Gastroesophageal sphincter (tissue), 4 donors: ENCODE results near the gene ARIH1. TPM values are rescaled to one million over a fixed set of nuclear protein-coding genes. Genes with fewer than 3 reads are reported as not detected.

Experiments
- ATAC-seq: fragments of 150-250 bp; one replicate; pipeline ENCODE4 v1.9.1; 2016; ENCODE audit warnings: mild to moderate bottlenecking, moderate library complexity
- H3K27ac ChIP-seq, 4 donors: fragments of 200-600 bp; sonication (generic) in 3 of 4; 1 replicate in 3 of 4; 2 replicates in 1 of 4; pipeline ENCODE4 v1.5.1; 2016 to 2019
- H3K27me3 ChIP-seq: fragments of 200-600 bp; sonication (generic); one replicate; pipeline ENCODE4 v1.5.1; 2019
- H3K36me3 ChIP-seq, 2 donors: fragments of 200-600 bp; sonication (generic); one replicate each; pipeline ENCODE4 v1.5.1; 2019; ENCODE audit warnings: control low read depth in 1 of 2
- H3K4me1 ChIP-seq, 3 donors: fragments of 200-600 bp; sonication (generic); 1 replicate in 2 of 3; 2 replicates in 1 of 3; pipeline ENCODE4 v1.5.1; 2016 to 2019; ENCODE audit warnings: control low read depth in 2 of 3
- H3K4me3 ChIP-seq, 2 donors: fragments of 200-600 bp; sonication (generic); one replicate each; pipeline ENCODE4 v1.5.1; 2019; ENCODE audit warnings: mild to moderate bottlenecking in 1 of 2, moderate library complexity in 1 of 2
- H3K9me3 ChIP-seq, 3 donors: fragments of 200-600 bp; sonication (generic); one replicate each; pipeline ENCODE4 v1.5.1; 2017 to 2019; ENCODE audit warnings: control low read depth in 2 of 3
- CTCF ChIP-seq, 4 experiments: fragments of 200-600 bp in 2 of 4; fragments of 450-650 bp in 2 of 4; sonication (generic) in 1 of 4; IDR thresholded peaks; one replicate each; pipeline ENCODE4 v1.5.1; 2017 to 2019; ENCODE audit warnings: antibody characterized with exemption in 4 of 4, mild to moderate bottlenecking in 2 of 4, moderate library complexity in 2 of 4
- EP300 ChIP-seq: sonication (generic); formaldehyde crosslinking; IDR thresholded peaks from one replicate; pipeline ENCODE4 v1.6.1; 2017; ENCODE audit warnings: antibody characterized with exemption, mild to moderate bottlenecking
- POLR2A ChIP-seq, 2 donors: fragments of 450-650 bp; IDR thresholded peaks; one replicate each; pipeline ENCODE4 v1.6.1; 2017; ENCODE audit warnings: antibody characterized with exemption in 2 of 2, mild to moderate bottlenecking in 2 of 2, moderate library complexity in 1 of 2
- POLR2AphosphoS5 ChIP-seq: sonication (generic); formaldehyde crosslinking; IDR thresholded peaks from one replicate; pipeline ENCODE4 v1.6.1; 2017; ENCODE audit warnings: antibody characterized with exemption
- WGBS, 2 donors: methylation state at CpG; one replicate each; pipeline ENCODE4 v1.1.5; 2018; ENCODE audit warnings: low coverage in 1 of 2; 5-methylcytosine and 5-hydroxymethylcytosine counted together
- total RNA-seq, 4 donors: library from RNA; depleted of rRNA; stranded (reverse); fragments of >200 nt; gene quantifications; one replicate each; pipeline ENCODE4 v1.1.0, GENCODE V29; 2016

Gene ARIH1
- total RNA-seq, 4 donors from 2014 or later = 45.4 to 65.3 (median 56.4) TPM

- 85 to 97% methylated on average over 6 to 11 of the region's 11 CpGs for WGBS, 2 donors
- H3K27ac ChIP-seq = no peak overlapping the region
- H3K4me3 ChIP-seq = no peak overlapping the region
- H3K36me3 ChIP-seq = peaks cover 0 to 8% of the 10 kb centered on the region in 2 donors
- H3K9me3 ChIP-seq = peaks cover 0 to 7% (median 0%) of the 10 kb centered on the region in 3 donors
- H3K4me1 ChIP-seq = peaks cover 0 to 18% (median 0%) of the 10 kb centered on the region in 3 donors
- no peak for ATAC-seq
- no peaks in the 10 kb centered on the region for H3K27me3 ChIP-seq
- TF ChIP-seq POLR2AphosphoS5 (no peak), EP300 (no peak), CTCF (IDR thresholded peaks at IDR 0.05) (no peak), POLR2A (IDR thresholded peaks at IDR 0.05) (no peak)
Measured at GRCh38 chr15:72540606-72541237, 66.6 kb downstream of the ARIH1 start.

- TF ChIP-seq POLR2A (IDR thresholded peaks at IDR 0.05) = no peak
- TF ChIP-seq EP300 = no peak
- no peak for TF ChIP-seq CTCF (IDR thresholded peaks at IDR 0.05)
- TF ChIP-seq POLR2AphosphoS5 = no peak
- Histone ChIP-seq H3K27me3 (no peaks in the 10 kb centered on the region), H3K4me3 (no peak overlapping the region), H3K36me3 (peaks cover 0 to 18% of the 10 kb centered on the region in 2 donors), H3K27ac (no peak overlapping the region), H3K9me3 (peaks cover 0 to 7% (median 0%) of the 10 kb centered on the region in 3 donors), H3K4me1 (peaks cover 0 to 12% (median 0%) of the 10 kb centered on the region in 3 donors)
- no peak for ATAC-seq
Measured at GRCh38 chr15:72541674-72542073, 67.5 kb downstream of the ARIH1 start.

GRCh38 chr15:72545156-72545555 lies 71.0 kb downstream of the ARIH1 start:
- H3K27me3 ChIP-seq = no peaks in the 10 kb centered on the region
- H3K9me3 ChIP-seq = peaks cover 0 to 7% (median 0%) of the 10 kb centered on the region in 3 donors
- WGBS, 2 donors = 45 to 100% methylated on average over 1 of the region's 1 CpG
- peaks cover 0 to 32% of the 10 kb centered on the region in 2 donors for H3K36me3 ChIP-seq
- no peak for ATAC-seq
- TF ChIP-seq EP300 (no peak), POLR2A (IDR thresholded peaks at IDR 0.05) (no peak), POLR2AphosphoS5 (no peak), CTCF (IDR thresholded peaks at IDR 0.05) (no peak)
- peaks cover 0 to 10% (median 0%) of the 10 kb centered on the region in 3 donors for H3K4me1 ChIP-seq
- no peak overlapping the region for H3K27ac ChIP-seq
- no peak overlapping the region for H3K4me3 ChIP-seq

GRCh38 chr15:72554471-72555425 lies 80.6 kb downstream of the ARIH1 start:
- Histone ChIP-seq H3K4me3 (no peak overlapping the region), H3K4me1 (no peaks in the 10 kb centered on the region), H3K27me3 (no peaks in the 10 kb centered on the region), H3K27ac (no peak overlapping the region), H3K36me3 (peaks cover 0 to 29% of the 10 kb centered on the region in 2 donors), H3K9me3 (no peaks in the 10 kb centered on the region)
- WGBS, 2 donors = 88 to 90% methylated on average over 2 to 8 of the region's 8 CpGs
- ATAC-seq = no peak
- TF ChIP-seq POLR2A (IDR thresholded peaks at IDR 0.05) = no peak
- no peak for TF ChIP-seq CTCF (IDR thresholded peaks at IDR 0.05)
- no peak for TF ChIP-seq EP300
- TF ChIP-seq POLR2AphosphoS5 = no peak
